ENCODE results near the gene KCNQ5.
"Not testable (repeated sequence)": the region's sequence is repeated elsewhere in the genome, so short reads cannot be mapped to it uniquely, and the experiment has no call there.

KCNQ5 gene

GRCh38 chr6:72621291-72622093, at the start of gene KCNQ5:
TSS of gene KCNQ5 (plus strand) at chr6:72622064.
- DNase-seq, result no peak

GRCh38 chr6:72579865-72580264, 42.0 kb upstream of the KCNQ5 start:
- DNase-seq, result no peak

- DNase-seq, result no peak
These were observed 41.5 kb upstream of the KCNQ5 start for GRCh38 chr6:72580281-72580940.

GRCh38 chr6:72580950-72581349, 40.9 kb upstream of the KCNQ5 start:
- DNase-seq, result not testable (repeated sequence)

- DNase-seq, result no peak
These were observed 33.7 kb upstream of the KCNQ5 start for GRCh38 chr6:72588155-72588554.

- DNase-seq, result no peak
These were observed 32.8 kb upstream of the KCNQ5 start for GRCh38 chr6:72589096-72589495.

GRCh38 chr6:72595812-72596211, 26.1 kb upstream of the KCNQ5 start:
- DNase-seq, result no peak

- DNase-seq, result no peak
These were observed 5.4 kb upstream of the KCNQ5 start for GRCh38 chr6:72616406-72617015.

GRCh38 chr6:72617721-72618120, 4.1 kb upstream of the KCNQ5 start:
- no peak for DNase-seq

- peak; percentile 68 for DNase-seq
These were observed 1.8 kb upstream of the KCNQ5 start for GRCh38 chr6:72619883-72620696.

GRCh38 chr6:72620871-72621290, 983 bp upstream of the KCNQ5 start:
- DNase-seq, result no peak

GRCh38 chr6:72622094-72622940, 453 bp downstream of the KCNQ5 start:
- peak; percentile 58 for DNase-seq

GRCh38 chr6:72623808-72624207, 1.9 kb downstream of the KCNQ5 start:
- no peak for DNase-seq

GRCh38 chr6:72624557-72625160, 2.8 kb downstream of the KCNQ5 start:
- no peak for DNase-seq

GRCh38 chr6:72626126-72626525, 4.3 kb downstream of the KCNQ5 start:
- no peak for DNase-seq

GRCh38 chr6:72627539-72627938, 5.7 kb downstream of the KCNQ5 start:
- no peak for DNase-seq

GRCh38 chr6:72631480-72631879, 9.6 kb downstream of the KCNQ5 start:
- no peak for DNase-seq

- DNase-seq, result no peak
These were observed 13.8 kb downstream of the KCNQ5 start for GRCh38 chr6:72635636-72636035.

- DNase-seq, result no peak
These were observed 14.4 kb downstream of the KCNQ5 start for GRCh38 chr6:72636215-72636614.

- no peak for DNase-seq
These were observed 14.9 kb downstream of the KCNQ5 start for GRCh38 chr6:72636786-72637185.

- DNase-seq, result no peak
These were observed 18.2 kb downstream of the KCNQ5 start for GRCh38 chr6:72639920-72640614.
